HepG2 (cell line): ENCODE data around the gene ANKS3. TPM values are rescaled to one million over a fixed set of nuclear protein-coding genes. Genes with fewer than 3 reads are reported as not detected.

ENCODE experiments used
- ARID3A ChIP-seq: IDR thresholded peaks from 2 replicates; pipeline ENCODE4 v1.6.1; 2012; ENCODE audit warnings: low read depth, low read length, improper control_type of control experiment
- KLF15 ChIP-seq: sonication (generic); formaldehyde crosslinking; IDR thresholded peaks from 2 replicates; pipeline ENCODE4 v1.8.1; 2023; ENCODE audit warnings: borderline replicate concordance, mild to moderate bottlenecking, inconsistent platforms, missing genetic modification reagents, mixed read lengths
- MNT ChIP-seq: fragments of 450-650 bp; IDR thresholded peaks from 2 replicates; pipeline ENCODE4 v1.6.1; 2016
- ONECUT2 ChIP-seq: sonication (generic); formaldehyde crosslinking; IDR thresholded peaks from 2 replicates; pipeline ENCODE4 v1.4.0; 2020; ENCODE audit warnings: missing genetic modification reagents
- PHF8 ChIP-seq: sonication (generic); formaldehyde crosslinking; IDR thresholded peaks from 2 replicates; pipeline ENCODE4 v1.5.0; 2020; ENCODE audit warnings: missing genetic modification reagents
- POGK ChIP-seq: sonication (generic); formaldehyde crosslinking; conservative IDR thresholded peaks from 2 replicates; pipeline ENCODE4 v1.8.0; 2022; ENCODE audit warnings: mild to moderate bottlenecking, moderate library complexity, missing genetic modification reagents
- PTBP1 ChIP-seq: fragments of 200-400 bp; formaldehyde crosslinking; IDR thresholded peaks from 2 replicates; pipeline ENCODE4 v1.6.1; 2018; ENCODE audit warnings: low read length, low read depth; ENCODE audit not compliant: poor library complexity, severe bottlenecking
- SP5 ChIP-seq: IDR thresholded peaks from 2 replicates; pipeline ENCODE4 v1.6.1; 2016; ENCODE audit warnings: low read depth, borderline replicate concordance
- THYN1 ChIP-seq: sonication (generic); formaldehyde crosslinking; IDR thresholded peaks from 2 replicates; pipeline ENCODE4 v1.8.1; 2023; ENCODE audit warnings: low read depth, mild to moderate bottlenecking, moderate library complexity, missing genetic modification reagents, borderline replicate concordance
- ZBTB43 ChIP-seq: sonication (generic); formaldehyde crosslinking; conservative IDR thresholded peaks from 2 replicates; pipeline ENCODE4 v1.4.0; 2020; ENCODE audit warnings: missing genetic modification reagents
- ZFAT ChIP-seq: sonication (generic); formaldehyde crosslinking; conservative IDR thresholded peaks from 2 replicates; pipeline ENCODE4 v1.8.1; 2023; ENCODE audit warnings: missing genetic modification reagents, inconsistent platforms
- ZMYM4 ChIP-seq: sonication (generic); formaldehyde crosslinking; IDR thresholded peaks from 2 replicates; pipeline ENCODE4 v1.8.1; 2023; ENCODE audit warnings: mild to moderate bottlenecking, missing genetic modification reagents
- ZNF501 ChIP-seq: sonication (generic); formaldehyde crosslinking; IDR thresholded peaks from 2 replicates; pipeline ENCODE4 v1.5.1; 2020; ENCODE audit warnings: mild to moderate bottlenecking, moderate library complexity, missing genetic modification reagents
- ZNF513 ChIP-seq: sonication (generic); formaldehyde crosslinking; conservative IDR thresholded peaks from 2 replicates; pipeline ENCODE4 v1.5.0; 2020; ENCODE audit warnings: missing genetic modification reagents
- ZNF552 ChIP-seq: sonication (generic); formaldehyde crosslinking; IDR thresholded peaks from 2 replicates; pipeline ENCODE4 v1.9.0; 2022; ENCODE audit warnings: missing genetic modification reagents, mild to moderate bottlenecking, borderline replicate concordance
- ZNF605 ChIP-seq: sonication (generic); formaldehyde crosslinking; IDR thresholded peaks from 2 replicates; pipeline ENCODE4 v1.8.0; 2022; ENCODE audit warnings: mild to moderate bottlenecking, missing genetic modification reagents
- ZNF670 ChIP-seq: sonication (generic); formaldehyde crosslinking; IDR thresholded peaks from 2 replicates; pipeline ENCODE4 v1.8.0; 2022; ENCODE audit warnings: mild to moderate bottlenecking, missing genetic modification reagents, borderline replicate concordance
- ZNF703 ChIP-seq: sonication (generic); formaldehyde crosslinking; IDR thresholded peaks from 2 replicates; pipeline ENCODE4 v1.5.1; 2020; ENCODE audit warnings: missing genetic modification reagents, mild to moderate bottlenecking, moderate library complexity, borderline replicate concordance
- polyA plus RNA-seq, 8 experiments: library from polyadenylated mRNA; depleted of rRNA in 3 of 8; stranded (reverse) in 7 of 8; unstranded in 1 of 8; fragments of >200 nt; fragmentation: Illumina TruSeq in 4 of 8; extraction: Trizol in 4 of 8; gene quantifications; 2 replicates each; pipeline versions ENCODE4 v1.2.1 to v1.2.3, GENCODE V29; 2011 to 2016; ENCODE audit warnings: low read depth in 4 of 8, missing spikeins in 1 of 8, mixed read lengths in 1 of 8; ENCODE audit not compliant: insufficient read depth in 1 of 8
- total RNA-seq, 5 experiments: library from RNA; depleted of rRNA; stranded (reverse); fragments of >200 nt; fragmentation: Illumina TruSeq; extraction: Trizol; gene quantifications; 2 replicates each; pipeline ENCODE4 v1.2.3, GENCODE V29; 2016; ENCODE audit warnings: low read depth in 1 of 5

Gene ANKS3
- total and polyA plus RNA-seq, 2 of the 13 experiments (the other 11 are each of a cell fraction or from before 2014, with no cell fraction given): 11.4 to 15.9 TPM

- TF ChIP-seq ZMYM4 (CRISPR knock-in tag) (peak; percentile 36; the same call in 1 of the 2 replicates), ZBTB43 (CRISPR knock-in tag) (no peak), ONECUT2 (CRISPR knock-in tag) (no peak), ZNF670 (no peak), KLF15 (CRISPR knock-in tag) (no peak), ZNF605 (CRISPR knock-in tag) (no peak), ZNF703 (CRISPR knock-in tag) (no peak), PHF8 (CRISPR knock-in tag) (peak; percentile 78), ZFAT (no peak), POGK (CRISPR knock-in tag) (no peak; the same call in 1 of the 2 replicates), PTBP1 (peak; percentile 17), ZNF552 (CRISPR knock-in tag) (no peak; the same call in 1 of the 2 replicates), SP5 (CRISPR knock-in tag) (no peak), ZNF513 (CRISPR knock-in tag) (no peak), MNT (no peak), ZNF501 (no peak; the same call in 1 of the 2 replicates), ARID3A (no peak), THYN1 (CRISPR knock-in tag) (no peak)
Observed at GRCh38 chr16:4693296-4693955, 40.6 kb downstream of the ANKS3 start, which contains the start of gene NUDT16L1 (continued).
